ENCODE data around the gene PTDSS2.

PTDSS2 gene

DNA sequence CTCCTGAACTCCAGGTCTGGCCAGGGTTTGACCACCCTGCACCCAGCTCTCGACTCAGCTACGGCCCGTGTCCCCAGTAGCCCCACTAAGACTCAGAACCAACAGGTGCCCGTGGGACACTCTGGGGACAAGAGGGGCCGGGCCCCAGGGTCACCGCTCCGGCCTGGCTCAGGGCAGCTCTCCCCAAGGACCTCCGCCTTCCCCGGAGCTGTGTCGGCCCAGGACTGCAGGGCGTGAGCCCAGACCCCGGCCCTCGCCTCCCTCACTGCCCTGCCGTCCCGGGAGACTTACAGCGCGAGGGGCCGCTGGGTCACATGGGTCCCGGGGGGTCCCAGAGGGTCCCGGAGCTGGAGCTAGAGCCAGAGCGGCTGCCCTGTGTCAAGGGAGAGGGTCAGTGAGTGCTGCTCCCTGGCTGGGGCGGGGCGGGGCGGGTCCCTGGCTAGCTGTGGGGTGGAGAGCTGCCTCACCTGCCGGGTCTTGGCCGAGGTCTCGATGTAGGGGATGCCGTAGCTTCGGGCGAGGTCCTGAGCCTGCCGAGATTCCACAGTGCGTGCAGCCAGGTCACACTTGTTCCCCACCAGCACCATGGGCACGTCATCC is 83.0 kb downstream of the PTDSS2 start:
- DNase-seq (ENCODE audit: low read depth), result no peak

DNA sequence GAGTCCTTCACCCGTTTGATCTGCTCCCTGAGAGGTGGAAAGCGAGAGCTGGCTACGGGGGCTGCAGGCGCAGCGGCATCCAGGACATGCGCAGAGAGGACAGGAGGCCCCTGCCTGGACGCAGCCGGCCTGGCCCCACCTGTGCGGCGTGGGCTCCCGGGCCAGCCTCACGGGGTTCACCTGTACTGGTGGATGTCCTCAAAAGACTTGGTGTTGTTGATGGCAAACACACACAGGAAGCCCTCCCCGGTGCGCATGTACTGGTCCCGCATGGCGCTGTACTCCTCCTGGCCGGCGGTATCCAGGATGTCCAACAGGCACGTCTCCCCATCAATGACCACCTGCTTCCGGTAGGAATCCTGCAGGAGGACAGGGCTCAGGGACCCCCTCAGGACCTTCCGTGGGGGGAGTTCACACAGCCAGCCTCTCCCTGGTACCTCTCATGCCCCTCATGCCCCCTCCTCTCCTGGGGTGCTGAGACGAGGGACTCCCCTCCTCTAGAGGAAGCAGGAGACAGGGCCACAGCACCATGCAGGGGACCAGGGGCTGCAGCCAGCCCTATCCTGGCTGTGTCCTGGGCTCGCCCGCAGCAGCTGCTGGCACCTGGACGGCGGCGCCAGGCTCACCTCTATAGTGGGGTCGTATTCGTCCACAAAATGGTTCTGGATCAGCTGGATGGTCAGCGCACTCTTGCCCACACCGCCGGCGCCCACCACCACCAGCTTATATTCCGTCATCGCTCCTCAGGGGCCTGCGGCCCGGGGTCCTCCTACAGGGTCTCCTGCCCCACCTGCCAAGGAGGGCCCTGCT is 83.7 kb downstream of the PTDSS2 start:
- no peak for DNase-seq (ENCODE audit: low read depth)

DNA sequence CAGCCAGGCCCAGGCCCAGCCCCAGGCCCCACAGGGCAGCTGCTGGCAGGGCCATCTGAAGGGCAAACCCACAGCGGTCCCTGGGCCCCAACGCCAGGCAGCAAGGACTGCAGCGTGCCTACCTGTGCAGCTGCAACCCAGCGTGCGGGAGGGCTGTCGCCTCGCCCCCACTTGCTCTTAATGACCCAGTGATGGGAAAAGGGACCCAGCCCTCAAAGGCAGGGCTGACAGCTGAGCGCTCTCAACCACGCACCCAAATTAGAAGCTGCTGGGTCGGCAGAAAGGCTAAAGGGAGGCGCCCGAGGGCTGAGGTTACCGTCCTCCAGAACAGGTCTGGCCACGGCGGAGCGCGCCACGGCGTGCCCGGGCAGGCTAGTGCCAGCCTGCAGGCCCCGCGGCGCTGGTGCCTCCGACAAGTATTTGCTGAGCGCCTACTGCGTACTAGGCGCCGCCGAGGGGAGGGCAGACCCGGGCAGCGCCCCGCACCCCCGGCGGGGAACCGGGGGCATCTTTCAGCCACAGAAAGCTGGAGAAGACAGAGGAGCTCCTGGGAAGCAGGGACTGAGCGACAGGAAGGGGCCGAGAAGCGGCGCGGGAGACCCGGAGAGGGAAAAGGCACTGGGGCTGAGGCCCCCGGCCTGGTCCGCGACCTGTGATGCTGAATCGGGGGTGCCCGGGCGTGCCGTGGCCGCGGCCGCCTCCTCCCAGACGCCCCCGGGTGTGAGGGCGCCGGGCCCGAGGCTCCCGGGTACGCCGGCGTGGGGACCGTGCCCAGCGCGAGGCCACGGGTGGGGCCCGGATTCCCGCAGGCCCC is 84.5 kb downstream of the PTDSS2 start:
- DNase-seq (ENCODE audit: low read depth), result no peak

DNA sequence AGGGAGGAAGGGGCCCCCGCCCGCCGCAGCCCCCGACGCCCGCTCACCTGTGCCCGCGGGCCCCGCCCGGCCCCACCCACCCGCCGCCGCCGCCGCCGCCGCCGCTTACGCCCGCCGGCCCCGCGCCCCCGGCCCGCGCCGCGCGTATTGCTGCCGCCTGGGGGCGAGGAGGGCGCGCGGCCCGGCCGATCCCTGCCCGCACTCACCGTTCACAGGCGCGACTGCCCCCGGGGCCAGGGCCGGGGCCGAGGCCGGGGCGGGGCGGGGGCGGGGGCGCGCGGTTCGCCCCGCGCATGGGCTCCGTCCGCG is 85.1 kb downstream of the PTDSS2 start:
- no peak for DNase-seq (ENCODE audit: low read depth)

DNA sequence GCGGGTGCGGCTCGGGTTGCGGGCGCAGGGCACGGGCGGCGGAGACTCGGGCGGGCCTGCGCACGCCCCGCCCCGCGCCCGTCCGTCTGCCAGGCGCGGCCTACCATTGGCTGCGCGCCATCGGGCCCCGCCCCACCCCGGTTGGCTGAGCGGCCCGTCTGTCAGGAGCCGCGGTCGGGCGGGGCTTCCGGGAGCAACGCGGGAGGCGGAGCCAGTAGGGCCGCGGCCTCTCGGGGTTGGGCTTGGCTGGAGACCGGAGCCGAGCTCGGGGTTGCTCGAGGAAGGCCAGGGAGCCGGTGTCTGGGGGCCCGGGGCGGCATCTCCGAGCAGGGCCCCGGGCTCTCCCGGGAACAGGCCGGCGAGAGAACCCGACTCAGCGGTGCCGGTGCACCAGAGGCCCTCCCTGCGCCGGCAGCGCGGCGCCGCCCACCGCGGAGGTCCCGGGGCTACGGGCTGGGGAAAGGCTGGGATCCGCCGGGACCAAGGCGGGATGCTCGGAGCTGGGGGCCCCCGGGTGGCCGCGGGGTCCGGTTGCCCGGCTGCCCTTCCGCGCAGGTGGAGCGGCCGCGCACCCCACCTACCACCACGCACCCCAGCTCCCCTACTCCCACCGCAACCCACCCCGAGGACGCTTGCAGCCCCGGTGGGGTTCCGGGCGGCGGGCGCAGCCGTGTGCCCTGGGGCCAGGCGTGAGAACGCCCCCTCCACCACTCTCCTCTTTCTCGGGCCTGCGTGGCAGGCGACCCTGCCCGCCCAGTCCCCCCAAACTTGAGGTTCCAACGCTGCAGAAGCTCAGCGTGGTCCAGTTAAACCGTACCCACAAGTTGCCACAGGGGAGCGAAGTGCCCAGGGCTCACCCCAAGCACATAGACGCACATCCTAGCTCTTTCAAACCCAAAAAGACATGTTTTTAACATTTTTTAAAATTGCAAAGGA is 85.7 kb downstream of the PTDSS2 start, which contains the start of gene HRAS:
HRAS (minus strand) TSS at position 58 of the 936 bp plus-strand sequence.
- peak; percentile 95 for DNase-seq (ENCODE audit: low read depth)

DNA sequence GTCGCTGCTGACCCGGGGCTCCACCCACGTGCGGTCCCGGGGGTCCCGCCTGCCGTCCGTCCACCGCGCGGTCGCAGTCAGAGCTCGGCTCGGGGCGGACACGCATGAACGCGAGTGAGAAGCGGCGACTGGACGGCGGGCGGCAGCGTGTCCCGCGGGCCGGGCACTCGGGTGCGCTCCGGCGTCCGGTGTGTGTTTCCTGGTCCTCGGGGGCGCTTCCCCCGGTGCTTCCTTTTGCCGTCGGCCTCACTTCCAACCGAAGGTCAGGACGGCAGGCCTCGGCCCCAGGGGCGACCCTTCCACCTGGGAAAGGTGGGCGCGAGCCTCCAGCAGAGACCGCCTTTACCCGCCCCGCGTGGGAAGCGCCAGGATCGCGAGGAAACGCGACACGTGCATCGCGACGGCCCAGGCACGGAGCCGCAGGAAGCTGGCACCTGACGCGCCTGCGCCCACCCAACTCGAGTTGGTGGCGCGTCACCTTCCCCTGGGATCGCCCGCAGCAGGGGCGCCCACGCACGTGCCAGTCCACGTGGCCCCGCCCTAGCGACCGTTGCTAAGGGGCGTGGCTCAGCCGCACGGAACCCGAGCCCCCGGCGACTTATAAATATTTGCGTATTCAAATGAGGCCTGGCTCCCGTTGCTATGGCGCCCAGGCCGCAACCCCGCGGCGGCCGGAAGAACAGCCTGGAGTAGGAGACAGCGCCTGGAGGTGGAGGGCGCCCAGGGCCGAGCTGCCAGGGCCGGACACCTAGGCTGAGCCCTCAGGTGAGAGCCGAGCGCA is 87.0 kb downstream of the PTDSS2 start, which contains the start of gene LRRC56:
LRRC56 (plus strand) TSS at position 687 of the 781 bp plus-strand sequence. CDS start 3,158 bp downstream, outside the sequence.
- peak; percentile 89 for DNase-seq (ENCODE audit: low read depth)

DNA sequence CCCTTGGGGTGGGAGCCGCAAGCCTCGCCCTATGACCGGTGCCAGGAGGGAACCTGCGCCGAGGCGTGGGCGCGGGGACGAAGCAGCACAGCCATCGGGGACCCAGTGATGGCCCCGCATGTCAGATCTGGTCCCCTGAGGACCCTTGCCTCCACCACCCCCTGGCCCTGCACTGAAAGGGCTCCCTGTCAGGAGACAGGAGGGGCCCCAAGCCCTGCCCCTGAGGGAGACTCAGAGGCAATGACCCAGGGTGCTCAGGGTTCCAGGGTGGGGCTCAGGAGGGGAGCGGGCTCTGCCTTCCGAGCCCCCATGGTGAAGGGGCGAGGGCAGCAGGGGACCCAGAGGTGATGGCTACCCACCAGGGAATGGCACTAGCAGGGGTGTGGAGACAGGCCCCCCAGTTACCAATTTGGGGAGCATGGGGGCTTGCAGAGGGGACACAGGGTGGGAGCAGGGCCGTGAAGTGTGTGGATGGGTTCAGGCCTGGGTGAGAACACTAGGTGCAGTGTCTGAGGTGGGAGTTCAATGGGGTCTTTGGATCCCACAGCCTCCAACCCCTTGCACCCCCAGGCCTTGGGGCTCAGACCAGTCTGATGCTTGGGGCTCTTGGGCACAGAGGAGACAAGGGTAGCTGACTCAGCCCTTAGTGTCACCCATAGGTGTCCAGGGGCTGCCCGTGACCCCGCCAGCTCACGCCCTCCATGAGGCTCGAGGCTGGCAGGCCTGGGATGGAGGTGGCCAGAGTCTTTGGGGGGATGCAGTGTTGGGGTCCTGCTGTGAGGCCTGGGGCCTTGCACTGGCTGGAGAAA is 87.7 kb downstream of the PTDSS2 start:
- no peak for DNase-seq (ENCODE audit: low read depth)

DNA sequence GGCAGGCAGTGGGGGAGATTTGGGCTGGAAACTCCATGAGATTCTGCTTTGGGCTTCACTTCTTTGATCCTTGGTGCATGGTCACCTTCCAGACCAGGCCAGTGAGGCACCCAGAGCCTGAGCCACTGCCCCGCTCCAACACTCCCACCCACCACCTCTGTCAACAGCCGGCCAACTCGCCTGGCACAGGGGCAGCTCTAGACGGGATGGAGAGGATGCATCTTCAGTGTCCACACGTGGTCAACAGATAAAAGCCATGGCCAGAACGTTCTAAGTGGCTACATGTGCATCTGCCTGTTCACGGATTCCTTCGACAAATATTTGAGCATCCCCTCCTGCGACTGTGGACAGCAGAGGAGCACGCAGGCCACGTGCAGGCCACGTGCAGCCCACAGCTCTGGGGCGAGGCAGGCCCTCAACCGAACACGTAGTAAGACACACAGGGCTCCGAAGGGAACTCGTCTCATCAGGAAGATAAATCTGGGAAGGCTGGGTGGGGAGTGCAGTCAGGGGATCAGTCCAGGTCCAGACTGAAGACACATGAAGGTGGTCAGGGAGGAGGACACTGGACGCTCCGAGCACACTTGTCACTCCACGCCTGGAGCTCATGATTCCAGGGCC is 88.5 kb downstream of the PTDSS2 start:
- no peak for DNase-seq (ENCODE audit: low read depth)

DNA sequence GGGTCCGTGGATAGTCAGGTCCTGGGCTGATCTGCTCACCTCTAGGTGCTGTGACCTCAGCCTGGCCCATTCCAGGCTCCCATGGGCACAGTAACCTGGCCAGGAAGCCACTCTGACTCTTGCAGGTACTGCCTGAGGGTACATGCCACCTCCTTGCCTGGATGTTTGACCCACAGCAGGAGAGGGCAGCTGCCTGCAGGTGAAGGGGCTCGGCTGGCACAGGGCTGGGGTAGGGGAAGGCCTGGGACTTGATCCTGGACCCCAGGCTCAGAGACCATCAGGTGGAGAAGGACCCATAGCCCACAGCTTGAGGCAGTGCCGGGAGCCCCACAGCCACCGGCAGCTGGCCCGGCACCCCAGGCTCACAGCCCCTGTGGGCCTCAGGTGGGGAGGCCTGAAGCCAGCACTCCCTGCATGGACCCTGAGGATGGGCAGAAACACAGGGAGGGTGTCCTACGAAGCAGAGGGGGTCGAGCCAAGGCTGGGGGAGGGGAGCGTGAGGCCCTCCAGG is 89.9 kb downstream of the PTDSS2 start:
- no peak for DNase-seq (ENCODE audit: low read depth)
